T-helper 2 cell (primary cell): Measurements from ENCODE around the gene TRMT6.

ENCODE experiments used
- DNase-seq, 5 experiments: peaks; one replicate each; pipeline versions ENCODE4 v3.0.0 to v3.0.0-alpha.2; 2012 to 2022

The TRMT6 gene

GRCh38 chr20:5945963-5946362 is 4.4 kb downstream of the TRMT6 start:
- DNase-seq, result no peak

GRCh38 chr20:5938456-5939029 is 11.8 kb downstream of the TRMT6 start:
- no peak for DNase-seq

- no peak for DNase-seq
These were observed 14.1 kb downstream of the TRMT6 start for GRCh38 chr20:5936238-5936637.

- no peak for DNase-seq
These were observed 14.9 kb downstream of the TRMT6 start for GRCh38 chr20:5935384-5935783.

GRCh38 chr20:5933802-5934436 is 16.4 kb downstream of the TRMT6 start:
- peak in 1 of 5 experiments; percentile 32 for DNase-seq

GRCh38 chr20:5932796-5933195 is 17.5 kb downstream of the TRMT6 start:
- no peak for DNase-seq

- no peak for DNase-seq
These were observed 18.9 kb downstream of the TRMT6 start for GRCh38 chr20:5931411-5931810.

- DNase-seq, result no peak
These were observed 21.3 kb downstream of the TRMT6 start for GRCh38 chr20:5928836-5929715.

GRCh38 chr20:5927749-5928462 is 22.4 kb downstream of the TRMT6 start:
- DNase-seq, result no peak

- DNase-seq, result no peak
These were observed 24.8 kb downstream of the TRMT6 start for GRCh38 chr20:5925551-5925950.

GRCh38 chr20:5923493-5923892 is 26.8 kb downstream of the TRMT6 start:
- no peak for DNase-seq

GRCh38 chr20:5920581-5920980 is 29.8 kb downstream of the TRMT6 start:
- no peak for DNase-seq

- DNase-seq, result peak in 1 of 5 experiments; percentile 8
These were observed 30.4 kb downstream of the TRMT6 start for GRCh38 chr20:5919626-5920544.

GRCh38 chr20:5918856-5919625 is 31.3 kb downstream of the TRMT6 start:
- DNase-seq, result peak in 1 of 5 experiments; percentile 43

- no peak for DNase-seq
These were observed 35.5 kb downstream of the TRMT6 start for GRCh38 chr20:5914859-5915258.

- no peak for DNase-seq
These were observed 37.2 kb downstream of the TRMT6 start for GRCh38 chr20:5913166-5913565.

GRCh38 chr20:5910186-5910585 is 40.1 kb downstream of the TRMT6 start:
- DNase-seq, result no peak

- DNase-seq, result no peak
These were observed 41.4 kb downstream of the TRMT6 start for GRCh38 chr20:5908981-5909380.

- DNase-seq, result no peak
These were observed 49.4 kb downstream of the TRMT6 start for GRCh38 chr20:5900908-5901307.

GRCh38 chr20:5899444-5899843 is 50.9 kb downstream of the TRMT6 start:
- no peak for DNase-seq

GRCh38 chr20:5895626-5896025 is 54.7 kb downstream of the TRMT6 start:
- DNase-seq, result no peak
